Common myeloid progenitor, CD34-positive (primary cell): ENCODE data around the gene SFRP2.

Source experiments
- CTCF ChIA-PET: fragments of 350-600 bp; sonication (Branson Sonifier 250); formaldehyde crosslinking; loops from one replicate; lab custom pipeline; 2021; ENCODE audit warnings: antibody characterized with exemption; lab: Charles Lee
- POLR2A ChIA-PET: fragments of 350-600 bp; sonication (Branson Sonifier 250); formaldehyde crosslinking; loops from one replicate; lab custom pipeline; 2021; ENCODE audit warnings: antibody characterized with exemption; lab: Charles Lee
- DNase-seq, 3 donors: peaks; one replicate each; pipeline versions ENCODE4 v3.0.0 to v3.0.0-alpha.2; 2013
- H3K27ac ChIP-seq, 2 experiments: 1 replicate in 1 of 2; 2 replicates in 1 of 2; pipeline ENCODE4 v1.7.0; 2013; ENCODE audit warnings: inconsistent platforms in 2 of 2, low read length in 2 of 2, mild to moderate bottlenecking in 2 of 2, low read depth in 1 of 2, moderate library complexity in 1 of 2; ENCODE audit not compliant: severe bottlenecking in 2 of 2, insufficient read depth in 1 of 2, poor library complexity in 1 of 2
- H3K27me3 ChIP-seq, 5 experiments: replicated peaks in 2 of 5; 1 replicate in 3 of 5; 2 replicates in 2 of 5; pipeline versions ENCODE4 v1.6.1 to v1.7.0; 2013; ENCODE audit warnings: low read length in 4 of 5, mild to moderate bottlenecking in 2 of 5, moderate library complexity in 2 of 5, inconsistent platforms in 1 of 5; ENCODE audit not compliant: insufficient read depth in 5 of 5, control insufficient read depth in 4 of 5
- H3K36me3 ChIP-seq, 4 experiments: 1 replicate in 2 of 4; 2 replicates in 2 of 4; pipeline versions ENCODE4 v1.6.1 to v1.7.0; 2013; ENCODE audit warnings: low read length in 3 of 4, control low read depth in 1 of 4, mild to moderate bottlenecking in 1 of 4; ENCODE audit not compliant: control insufficient read depth in 4 of 4, insufficient read depth in 4 of 4
- H3K4me1 ChIP-seq, 4 experiments: 1 replicate in 3 of 4; 2 replicates in 1 of 4; pipeline versions ENCODE4 v1.6.1 to v1.7.1; 2013; ENCODE audit warnings: low read length in 3 of 4, mild to moderate bottlenecking in 3 of 4, control low read depth in 1 of 4, inconsistent platforms in 1 of 4, moderate library complexity in 1 of 4; ENCODE audit not compliant: control insufficient read depth in 4 of 4, insufficient read depth in 4 of 4; ENCODE audit errors: control extremely low read depth in 1 of 4
- H3K4me3 ChIP-seq, 7 experiments: 1 replicate in 4 of 7; 2 replicates in 3 of 7; pipeline versions ENCODE4 v1.5.1 to v1.7.0; 2013; ENCODE audit warnings: mild to moderate bottlenecking in 7 of 7, low read length in 6 of 7, moderate library complexity in 6 of 7, inconsistent platforms in 2 of 7, low read depth in 2 of 7, control low read depth in 1 of 7; ENCODE audit not compliant: insufficient read depth in 4 of 7, control insufficient read depth in 1 of 7; ENCODE audit errors: extremely low read depth in 1 of 7
- H3K9me3 ChIP-seq, 5 experiments: 1 replicate in 4 of 5; 2 replicates in 1 of 5; pipeline versions ENCODE4 v1.6.1 to v1.7.1; 2013; ENCODE audit warnings: low read length in 4 of 5, mild to moderate bottlenecking in 2 of 5, inconsistent platforms in 1 of 5, low read depth in 1 of 5, moderate library complexity in 1 of 5; ENCODE audit not compliant: control insufficient read depth in 4 of 5, insufficient read depth in 2 of 5; ENCODE audit errors: control extremely low read depth in 1 of 5
- WGBS: methylation state at CpG from one replicate; pipeline ENCODE4 v1.1.5; 2013; ENCODE audit not compliant: insufficient coverage; 5-methylcytosine and 5-hydroxymethylcytosine counted together

The SFRP2 gene

DNA sequence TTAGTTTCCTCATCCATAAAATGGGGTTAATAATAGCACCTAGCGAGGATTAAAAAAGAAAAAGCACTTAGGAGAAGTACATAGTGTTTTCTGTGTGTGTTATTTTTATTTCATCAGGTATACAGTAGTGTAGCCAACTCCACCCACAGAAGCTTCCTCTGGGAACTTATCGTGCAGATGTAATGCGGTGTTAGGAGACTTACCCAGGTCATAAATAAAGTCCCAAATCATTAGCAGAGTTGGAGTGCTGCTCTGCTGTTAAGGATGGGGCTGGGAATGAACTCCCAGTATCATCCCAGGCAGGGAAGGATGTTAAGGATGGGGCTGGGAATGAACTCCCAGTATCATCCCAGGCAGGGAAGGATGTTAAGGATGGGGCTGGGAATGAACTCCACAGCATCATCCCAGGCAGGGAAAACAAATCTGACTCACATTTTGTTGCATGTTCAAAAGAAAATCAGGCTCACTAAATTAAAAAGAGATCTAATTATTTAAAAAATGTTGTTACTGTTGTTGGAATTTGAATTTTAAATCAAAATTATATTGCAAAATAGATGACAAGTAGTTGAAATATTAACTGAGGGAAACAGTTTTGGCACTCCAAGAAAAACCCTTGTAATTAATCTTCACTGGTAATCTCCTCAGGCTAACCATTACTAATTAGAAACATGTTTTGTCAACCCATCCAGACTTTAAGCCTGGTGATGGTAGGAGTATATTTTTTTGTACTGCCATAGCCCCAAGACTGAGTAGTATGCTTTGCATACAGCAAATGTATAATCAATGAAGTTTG, 10.2 kb upstream of the SFRP2 start:
- no CpG with 5 or more reads among the region's 3 CpGs for WGBS
- Histone ChIP-seq H3K27ac (no peak overlapping the region), H3K9me3 (no peaks in the 10 kb centered on the region), H3K4me1 (no peaks in the 10 kb centered on the region), H3K27me3 (peaks cover 6 to 61% (median 21%) of the 10 kb centered on the region in 5 experiments), H3K4me3 (no peak overlapping the region), H3K36me3 (no peaks in the 10 kb centered on the region)
- DNase-seq = no peak
- ChIA-PET POLR2A (no interaction called here), CTCF (no interaction called here)

- Histone ChIP-seq H3K9me3 (no peaks in the 10 kb centered on the region), H3K4me3 (no peak overlapping the region), H3K36me3 (no peaks in the 10 kb centered on the region), H3K27me3 (peaks cover 8 to 67% (median 21%) of the 10 kb centered on the region in 5 experiments), H3K4me1 (no peaks in the 10 kb centered on the region), H3K27ac (no peak overlapping the region)
- 92% methylated on average over 2 of the region's 3 CpGs for WGBS
- peak in 1 of 3 donors; percentile 19 for DNase-seq
- POLR2A ChIA-PET = no interaction called here
- CTCF ChIA-PET = no interaction called here
Observed at GRCh38 chr4:153798420-153798819, 9.5 kb upstream of the SFRP2 start.

DNA sequence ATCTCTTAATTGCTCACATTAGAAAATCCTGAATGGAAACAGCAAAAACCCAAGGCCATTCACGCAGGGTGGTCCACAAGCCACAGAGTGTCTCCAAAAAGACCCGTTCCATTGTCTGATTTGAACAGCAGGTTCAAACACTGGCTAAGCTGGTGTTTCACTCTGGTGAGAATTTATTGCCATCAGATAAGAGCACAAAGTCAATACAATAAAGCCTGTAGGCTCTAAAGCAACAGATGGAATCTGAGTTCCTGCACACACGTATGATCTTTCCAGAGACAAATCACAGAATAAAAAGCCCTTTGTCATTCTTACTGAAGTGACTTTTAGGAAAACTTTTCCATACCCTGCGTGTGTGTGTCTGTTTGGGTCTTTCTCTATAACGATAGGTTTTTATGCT, 5.1 kb upstream of the SFRP2 start:
- no peak for DNase-seq
- Histone ChIP-seq H3K36me3 (no peaks in the 10 kb centered on the region), H3K9me3 (no peaks in the 10 kb centered on the region), H3K27ac (no peak overlapping the region), H3K27me3 (peaks cover 21 to 96% (median 44%) of the 10 kb centered on the region in 5 experiments), H3K4me1 (peaks cover 0 to 35% (median 24%) of the 10 kb centered on the region in 4 experiments), H3K4me3 (no peak overlapping the region)
- WGBS = 37% methylated on average over 3 of the region's 5 CpGs
- ChIA-PET CTCF (interaction anchor here (0.7 to 1.1 kb wide), 3 partner anchors 9 to 144 kb away, joined by 3 read pairs; no protein-coding TSS in a partner anchor), POLR2A (no interaction called here)

DNA sequence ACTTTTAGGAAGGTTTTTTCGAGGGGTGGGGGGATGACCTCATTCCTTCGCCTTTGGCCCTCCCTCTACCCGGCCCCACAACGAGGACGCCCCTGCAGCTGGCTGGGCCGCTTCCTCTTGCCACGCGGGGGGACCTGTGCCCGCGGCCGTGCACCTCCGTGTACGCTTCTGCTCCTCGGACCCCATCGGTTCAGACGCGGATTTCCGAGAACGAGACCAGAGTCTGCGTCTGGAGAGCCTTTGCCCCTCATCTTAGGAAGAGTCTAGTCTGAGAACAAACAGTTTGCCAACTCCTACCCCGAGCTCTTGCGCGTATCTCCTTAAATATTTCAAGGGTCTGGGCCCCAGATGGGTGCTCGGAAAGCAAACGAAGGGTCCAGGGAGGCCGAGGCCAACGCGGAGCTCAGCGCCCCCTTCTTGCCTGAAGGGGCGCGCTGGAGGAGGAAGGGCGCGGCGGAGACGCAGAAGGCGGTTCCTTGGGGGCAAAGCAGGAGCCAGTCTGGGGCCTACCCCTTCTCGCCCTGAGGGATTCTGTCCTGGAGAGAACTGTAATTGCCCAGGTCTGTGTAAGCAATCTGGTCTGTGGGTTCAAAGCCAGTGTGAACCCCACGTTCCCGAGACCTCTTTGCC, 3.9 kb upstream of the SFRP2 start:
- Histone ChIP-seq H3K27me3 (peaks cover 19 to 99% (median 48%) of the 10 kb centered on the region in 5 experiments), H3K36me3 (no peaks in the 10 kb centered on the region), H3K4me3 (peak overlapping the region in 5 of 7 experiments; percentile 7 to 60 (median 37)), H3K27ac (no peak overlapping the region), H3K4me1 (peaks cover 0 to 44% (median 30%) of the 10 kb centered on the region in 4 experiments), H3K9me3 (no peaks in the 10 kb centered on the region)
- CTCF ChIA-PET = interaction anchor here (0.6 kb wide), 1 partner anchor 43 kb away, joined by 3 read pairs; no protein-coding TSS in a partner anchor
- DNase-seq = no peak
- WGBS = 3% methylated on average over 38 of the region's 39 CpGs
- POLR2A ChIA-PET = no interaction called here

GRCh38 chr4:153791746-153792617, 3.1 kb upstream of the SFRP2 start:
- Histone ChIP-seq H3K4me1 (peaks cover 0 to 44% (median 30%) of the 10 kb centered on the region in 4 experiments), H3K4me3 (peak overlapping the region in 4 of 7 experiments; percentile 29 to 60 (median 48)), H3K36me3 (no peaks in the 10 kb centered on the region), H3K27ac (no peak overlapping the region), H3K27me3 (peaks cover 22 to 99% (median 53%) of the 10 kb centered on the region in 5 experiments), H3K9me3 (no peaks in the 10 kb centered on the region)
- peak in 2 of 3 donors; percentile 33 to 41 for DNase-seq
- WGBS = 3% methylated on average over 31 of the region's 37 CpGs
- POLR2A ChIA-PET = no interaction called here
- CTCF ChIA-PET = interaction anchor here (0.8 kb wide), 1 partner anchor 694 kb away, joined by 3 read pairs; no protein-coding TSS in a partner anchor

GRCh38 chr4:153790962-153791551, 2.2 kb upstream of the SFRP2 start:
- H3K9me3 ChIP-seq = no peaks in the 10 kb centered on the region
- WGBS = 3% methylated on average over 46 of the region's 51 CpGs
- POLR2A ChIA-PET = no interaction called here
- H3K4me1 ChIP-seq = peaks cover 0 to 44% (median 30%) of the 10 kb centered on the region in 4 experiments
- peak in 2 of 3 donors; percentile 34 to 37 for DNase-seq
- no peak overlapping the region for H3K27ac ChIP-seq
- H3K4me3 ChIP-seq = peak overlapping the region in 6 of 7 experiments; percentile 2 to 50 (median 15)
- peaks cover 25 to 100% (median 59%) of the 10 kb centered on the region in 5 experiments for H3K27me3 ChIP-seq
- H3K36me3 ChIP-seq = no peaks in the 10 kb centered on the region
- CTCF ChIA-PET = interaction anchor here (1.6 to 1.9 kb wide), 2 partner anchors 11 to 14 kb away, joined by 3 to 12 read pairs; no protein-coding TSS in a partner anchor
